ENCODE data around the gene HNRNPCL1.
A peak's percentile ranks its signal among the peaks of the same experiment; 100 is the strongest.
"Not testable (repeated sequence)": the region's sequence is repeated elsewhere in the genome, so short reads cannot be mapped to it uniquely, and the experiment has no call there.

The HNRNPCL1 gene

DNA sequence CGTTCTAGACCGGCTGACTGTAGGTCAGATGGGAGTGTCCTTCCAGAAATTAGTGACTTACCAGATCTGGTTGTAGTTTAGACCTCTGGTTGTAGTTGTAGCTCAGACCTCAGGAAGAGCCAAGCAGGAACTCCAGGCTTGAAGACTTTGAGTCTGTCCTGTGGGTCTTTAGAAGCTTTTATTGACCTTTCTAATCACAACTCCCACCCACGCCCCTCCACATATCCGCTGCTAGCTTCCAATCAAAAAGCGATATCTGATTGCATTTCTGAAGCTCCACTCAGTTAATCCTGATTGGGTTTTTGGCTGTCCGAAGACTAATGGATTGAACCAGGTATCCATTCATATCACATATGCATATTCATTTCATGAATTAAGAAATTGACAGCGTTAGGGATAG lies at the start of gene HNRNPCL1:
Gene HNRNPCL1, minus strand, starts transcription at position 101 of the 400 bp plus-strand sequence. CDS start 431 bp downstream, outside the sequence.
- not testable (repeated sequence) for H3K36me3 Mint-ChIP-seq; ATAC-seq (replicated peaks); H3K9me3 Mint-ChIP-seq; H3K27ac Mint-ChIP-seq; DNase-seq; H3K4me3 Mint-ChIP-seq; H3K4me1 Mint-ChIP-seq; H3K27me3 Mint-ChIP-seq

DNA sequence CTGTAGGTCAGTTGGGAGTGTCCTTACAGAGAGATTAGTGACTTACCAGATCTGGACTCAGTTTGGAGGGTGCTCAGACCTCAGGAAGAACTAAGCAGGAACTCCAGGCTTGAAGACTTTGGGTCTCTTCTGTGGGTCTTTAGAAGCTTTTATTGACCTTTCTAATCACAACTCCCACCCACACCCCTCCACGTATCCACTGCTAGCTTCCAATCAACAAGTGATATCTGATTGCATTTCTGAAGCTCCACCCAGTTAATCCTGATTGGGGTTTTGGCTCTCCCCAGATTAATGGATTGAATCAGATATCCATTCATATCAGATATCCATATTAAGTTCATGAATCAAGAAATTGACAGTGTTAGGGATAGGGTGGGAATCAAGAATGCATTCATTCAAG lies 49.6 kb upstream of the HNRNPCL1 start, which contains the start of gene PRAMEF10:
Gene PRAMEF10, minus strand, starts transcription at position 101 of the 400 bp plus-strand sequence. CDS start 2,423 bp downstream, outside the sequence.
- H3K27ac Mint-ChIP-seq; H3K36me3 Mint-ChIP-seq; ATAC-seq (replicated peaks); H3K27me3 Mint-ChIP-seq; H3K4me3 Mint-ChIP-seq; H3K4me1 Mint-ChIP-seq; H3K9me3 Mint-ChIP-seq; DNase-seq: not testable (repeated sequence)

GRCh38 chr1:12886101-12886500 lies 37.6 kb upstream of the HNRNPCL1 start, which contains the start of gene PRAMEF4:
Gene PRAMEF4 (minus strand): TSS chr1:12886201. CDS start chr1:12883394, 2,807 bp downstream.
- not testable (repeated sequence) for ATAC-seq (replicated peaks); H3K4me1 Mint-ChIP-seq; H3K9me3 Mint-ChIP-seq; H3K27ac Mint-ChIP-seq; H3K27me3 Mint-ChIP-seq; DNase-seq; H3K36me3 Mint-ChIP-seq; H3K4me3 Mint-ChIP-seq

- H3K4me1 Mint-ChIP-seq; H3K9me3 Mint-ChIP-seq; H3K4me3 Mint-ChIP-seq; H3K36me3 Mint-ChIP-seq; H3K27ac Mint-ChIP-seq; H3K27me3 Mint-ChIP-seq; ATAC-seq (replicated peaks); DNase-seq: not testable (repeated sequence)
These were observed 29.9 kb upstream of the HNRNPCL1 start for GRCh38 chr1:12878453-12878852.

GRCh38 chr1:12863131-12863880 lies 14.8 kb upstream of the HNRNPCL1 start:
- DNase-seq; H3K4me3 Mint-ChIP-seq; H3K4me1 Mint-ChIP-seq; H3K27me3 Mint-ChIP-seq; ATAC-seq (replicated peaks); H3K9me3 Mint-ChIP-seq; H3K36me3 Mint-ChIP-seq; H3K27ac Mint-ChIP-seq: not testable (repeated sequence)

GRCh38 chr1:12856786-12857185 lies 8.3 kb upstream of the HNRNPCL1 start, which contains the start of gene PRAMEF2:
Gene PRAMEF2 (plus strand): TSS chr1:12857086. CDS start chr1:12859010, 1,924 bp downstream.
- not testable (repeated sequence) for H3K36me3 Mint-ChIP-seq; H3K27me3 Mint-ChIP-seq; H3K4me1 Mint-ChIP-seq; H3K4me3 Mint-ChIP-seq; H3K27ac Mint-ChIP-seq; ATAC-seq (replicated peaks); DNase-seq; H3K9me3 Mint-ChIP-seq

GRCh38 chr1:12851779-12852178 lies 3.3 kb upstream of the HNRNPCL1 start:
- Mint-ChIP-seq H3K4me1 (no peaks in the 10 kb centered on the region), H3K9me3 (peaks cover 6 to 8% of the 10 kb centered on the region in 2 donors), H3K27me3 (peaks cover 0 to 9% of the 10 kb centered on the region in 2 donors), H3K36me3 (no peaks in the 10 kb centered on the region), H3K4me3 (no peak overlapping the region), H3K27ac (no peak overlapping the region)
- peak in 1 of 2 donors; percentile 38 for ATAC-seq (replicated peaks)
- no peak for DNase-seq

DNA sequence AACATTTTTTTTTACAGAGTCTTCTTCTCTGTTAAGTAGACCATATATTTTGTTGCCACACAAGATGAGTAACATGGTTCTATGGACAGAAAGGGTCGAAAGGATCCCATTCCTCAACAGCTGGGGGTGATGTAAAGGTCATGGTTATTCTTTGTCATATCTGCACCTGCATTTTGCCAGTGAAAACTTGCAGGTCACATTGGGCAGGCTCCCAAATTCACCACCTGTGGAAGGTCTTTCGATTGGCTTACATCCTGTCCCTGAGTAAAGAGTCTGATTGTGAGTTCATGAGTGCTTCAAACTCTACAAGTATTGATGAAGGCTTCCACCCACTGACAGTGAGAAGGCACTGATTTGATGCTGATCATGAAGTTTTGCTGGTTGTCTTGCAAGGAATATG lies 15.3 kb downstream of the HNRNPCL1 start:
- H3K4me1 Mint-ChIP-seq; DNase-seq; ATAC-seq (replicated peaks); H3K9me3 Mint-ChIP-seq; H3K4me3 Mint-ChIP-seq; H3K36me3 Mint-ChIP-seq; H3K27ac Mint-ChIP-seq; H3K27me3 Mint-ChIP-seq: not testable (repeated sequence)

GRCh38 chr1:12831310-12831709 lies 17.2 kb downstream of the HNRNPCL1 start, which contains the start of gene PRAMEF11:
Gene PRAMEF11 (minus strand): TSS chr1:12831410. CDS start chr1:12828789, 2,621 bp downstream.
- H3K36me3 Mint-ChIP-seq; H3K27ac Mint-ChIP-seq; H3K4me3 Mint-ChIP-seq; H3K9me3 Mint-ChIP-seq; H3K27me3 Mint-ChIP-seq; ATAC-seq (replicated peaks); DNase-seq; H3K4me1 Mint-ChIP-seq: not testable (repeated sequence)

- H3K27me3 Mint-ChIP-seq; H3K36me3 Mint-ChIP-seq; H3K9me3 Mint-ChIP-seq; H3K4me1 Mint-ChIP-seq; DNase-seq; ATAC-seq (replicated peaks); H3K4me3 Mint-ChIP-seq; H3K27ac Mint-ChIP-seq: not testable (repeated sequence)
These were observed 29.5 kb downstream of the HNRNPCL1 start for GRCh38 chr1:12819061-12819460.

- Mint-ChIP-seq H3K9me3 (peaks cover 6 to 8% of the 10 kb centered on the region in 2 donors), H3K27me3 (peaks cover 10 to 27% of the 10 kb centered on the region in 2 donors), H3K36me3 (no peaks in the 10 kb centered on the region), H3K4me3 (no peak overlapping the region), H3K27ac (peak overlapping the region; percentile 53), H3K4me1 (peaks cover 0 to 2% of the 10 kb centered on the region in 2 donors)
- DNase-seq: no peak
- ATAC-seq (replicated peaks): no peak
These were observed 37.1 kb downstream of the HNRNPCL1 start for GRCh38 chr1:12811409-12811784.

GRCh38 chr1:12810691-12811408 lies 37.7 kb downstream of the HNRNPCL1 start:
- Mint-ChIP-seq H3K36me3 (no peaks in the 10 kb centered on the region), H3K27ac (no peak overlapping the region), H3K9me3 (peaks cover 6 to 8% of the 10 kb centered on the region in 2 donors), H3K4me1 (peaks cover 0 to 2% of the 10 kb centered on the region in 2 donors), H3K27me3 (peaks cover 10 to 27% of the 10 kb centered on the region in 2 donors), H3K4me3 (no peak overlapping the region)
- DNase-seq (no peak), ATAC-seq (replicated peaks) (no peak)

- H3K27me3 Mint-ChIP-seq: peaks cover 10 to 33% of the 10 kb centered on the region in 2 donors
- H3K4me3 Mint-ChIP-seq: no peak overlapping the region
- H3K9me3 Mint-ChIP-seq: peaks cover 10 to 12% of the 10 kb centered on the region in 2 donors
- no peak for ATAC-seq (replicated peaks)
- no peak for DNase-seq
- peaks cover 0 to 2% of the 10 kb centered on the region in 2 donors for H3K4me1 Mint-ChIP-seq
- H3K36me3 Mint-ChIP-seq: no peaks in the 10 kb centered on the region
- no peak overlapping the region for H3K27ac Mint-ChIP-seq
These were observed 38.6 kb downstream of the HNRNPCL1 start for GRCh38 chr1:12809933-12810332.

- ATAC-seq (replicated peaks) (no peak), DNase-seq (no peak)
- peaks cover 2 to 9% of the 10 kb centered on the region in 2 donors for H3K9me3 Mint-ChIP-seq
- H3K4me1 Mint-ChIP-seq: no peaks in the 10 kb centered on the region
- peaks cover 4 to 6% of the 10 kb centered on the region in 2 donors for H3K27me3 Mint-ChIP-seq
- H3K4me3 Mint-ChIP-seq: no peak overlapping the region
- no peak overlapping the region for H3K27ac Mint-ChIP-seq
- H3K36me3 Mint-ChIP-seq: peaks cover 0 to 1% of the 10 kb centered on the region in 2 donors
These were observed 48.8 kb downstream of the HNRNPCL1 start for GRCh38 chr1:12799730-12800129.

All from stimulated activated naive B cell treated with anti-CD40 and anti-IgM and Interleukin-4, amounts not matched to agents 10 μg/mL and 1 μg/mL and 100 μg/mL, for 72 hours (primary cell).